ENCODE measurements around the gene SNRPA1. TPM values are rescaled to one million over a fixed set of nuclear protein-coding genes. Genes with fewer than 3 reads are reported as not detected.
A peak's percentile ranks its signal among the peaks of the same experiment; 100 is the strongest.

Gene SNRPA1
- total and polyA plus RNA-seq, 2 of the 13 experiments (the other 11 are each of a cell fraction or from before 2014, with no cell fraction given) = 41.2 to 108 TPM

DNA sequence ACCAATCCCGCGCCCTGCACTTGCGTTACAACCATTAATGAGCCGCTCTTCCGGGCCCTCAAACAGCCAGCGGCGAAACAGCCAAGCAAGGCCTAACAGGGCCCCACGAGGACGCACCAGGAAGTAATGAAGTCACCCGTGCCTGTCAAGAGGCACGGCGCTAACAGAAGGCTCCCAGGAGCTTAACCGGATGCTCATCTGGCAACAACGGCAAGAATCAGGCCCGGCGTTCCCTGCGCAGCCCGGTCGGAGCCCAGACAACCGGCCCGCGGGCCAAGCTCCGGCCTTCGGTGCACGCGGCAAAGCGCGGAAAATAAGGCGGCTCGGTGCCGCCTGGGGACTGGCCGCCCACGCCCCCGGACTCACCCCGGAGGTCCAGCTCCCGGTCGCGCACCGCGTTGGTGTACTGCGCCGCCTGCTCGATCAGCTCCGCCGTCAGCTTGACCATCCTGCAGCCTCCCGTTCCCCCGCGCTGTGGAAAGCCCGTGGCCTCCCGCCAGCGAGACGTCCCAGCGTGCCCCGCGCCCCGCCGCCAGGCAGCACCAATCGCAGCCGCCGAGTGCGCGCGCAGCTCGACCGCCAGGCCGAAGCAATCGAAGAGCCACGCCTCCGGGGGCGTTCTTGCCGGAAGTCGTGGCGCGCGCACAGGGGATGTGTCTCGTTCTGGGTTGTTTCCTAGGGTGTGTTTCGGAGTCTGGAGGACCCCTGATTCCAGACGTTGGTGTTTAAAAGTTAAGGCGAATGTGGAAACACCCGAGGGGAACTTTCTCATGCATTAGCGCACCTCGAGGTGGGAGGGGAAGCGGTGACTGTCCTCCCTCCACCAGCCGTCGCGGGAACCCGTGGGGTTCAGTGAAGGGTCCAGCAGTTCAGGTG, at the start of gene SNRPA1 (continued):
- TF ChIP-seq ZBTB34 (CRISPR knock-in tag; IDR thresholded peaks at IDR 0.05) = no peak
- TF ChIP-seq ZBTB42 (CRISPR knock-in tag; IDR thresholded peaks at IDR 0.05) = peak; percentile 89
- peak; percentile 90; the same call in 1 of the 2 replicates for TF ChIP-seq ZNF274 (CRISPR knock-in tag; IDR thresholded peaks at IDR 0.05)
- TF ChIP-seq, protein P1, sequence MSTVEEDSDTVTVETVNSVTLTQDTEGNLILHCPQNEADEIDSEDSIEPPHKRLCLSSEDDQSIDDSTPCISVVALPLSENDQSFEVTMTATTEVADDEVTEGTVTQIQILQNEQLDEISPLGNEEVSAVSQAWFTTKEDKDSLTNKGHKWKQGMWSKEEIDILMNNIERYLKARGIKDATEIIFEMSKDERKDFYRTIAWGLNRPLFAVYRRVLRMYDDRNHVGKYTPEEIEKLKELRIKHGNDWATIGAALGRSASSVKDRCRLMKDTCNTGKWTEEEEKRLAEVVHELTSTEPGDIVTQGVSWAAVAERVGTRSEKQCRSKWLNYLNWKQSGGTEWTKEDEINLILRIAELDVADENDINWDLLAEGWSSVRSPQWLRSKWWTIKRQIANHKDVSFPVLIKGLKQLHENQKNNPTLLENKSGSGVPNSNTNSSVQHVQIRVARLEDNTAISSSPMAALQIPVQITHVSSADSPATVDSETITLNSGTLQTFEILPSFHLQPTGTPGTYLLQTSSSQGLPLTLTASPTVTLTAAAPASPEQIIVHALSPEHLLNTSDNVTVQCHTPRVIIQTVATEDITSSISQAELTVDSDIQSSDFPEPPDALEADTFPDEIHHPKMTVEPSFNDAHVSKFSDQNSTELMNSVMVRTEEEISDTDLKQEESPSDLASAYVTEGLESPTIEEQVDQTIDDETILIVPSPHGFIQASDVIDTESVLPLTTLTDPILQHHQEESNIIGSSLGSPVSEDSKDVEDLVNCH (CRISPR knock-in tag; IDR thresholded peaks at IDR 0.05) = no peak
- no peak for TF ChIP-seq CENPX (CRISPR knock-in tag; IDR thresholded peaks at IDR 0.05)
- peak; percentile 50; the same call in 1 of the 2 replicates for TF ChIP-seq DPF2 (CRISPR knock-in tag; IDR thresholded peaks at IDR 0.05; ENCODE audit: borderline replicate concordance, low read depth)
- peak; percentile 95 for TF ChIP-seq ZNF350 (CRISPR knock-in tag; IDR thresholded peaks at IDR 0.05; ENCODE audit: borderline replicate concordance, low read depth)
- no peak; the same call in 1 of the 2 replicates for TF ChIP-seq FOXJ3 (CRISPR knock-in tag; IDR thresholded peaks at IDR 0.05; ENCODE audit: borderline replicate concordance)
- no peak; the same call in 1 of the 2 replicates for TF ChIP-seq CREBL2 (CRISPR knock-in tag; IDR thresholded peaks at IDR 0.05; ENCODE audit: borderline replicate concordance)
- peak; percentile 92; the same call in 1 of the 2 replicates for TF ChIP-seq ZZZ3 (CRISPR knock-in tag; IDR thresholded peaks at IDR 0.05; ENCODE audit: borderline replicate concordance)
- TF ChIP-seq, protein P2, sequence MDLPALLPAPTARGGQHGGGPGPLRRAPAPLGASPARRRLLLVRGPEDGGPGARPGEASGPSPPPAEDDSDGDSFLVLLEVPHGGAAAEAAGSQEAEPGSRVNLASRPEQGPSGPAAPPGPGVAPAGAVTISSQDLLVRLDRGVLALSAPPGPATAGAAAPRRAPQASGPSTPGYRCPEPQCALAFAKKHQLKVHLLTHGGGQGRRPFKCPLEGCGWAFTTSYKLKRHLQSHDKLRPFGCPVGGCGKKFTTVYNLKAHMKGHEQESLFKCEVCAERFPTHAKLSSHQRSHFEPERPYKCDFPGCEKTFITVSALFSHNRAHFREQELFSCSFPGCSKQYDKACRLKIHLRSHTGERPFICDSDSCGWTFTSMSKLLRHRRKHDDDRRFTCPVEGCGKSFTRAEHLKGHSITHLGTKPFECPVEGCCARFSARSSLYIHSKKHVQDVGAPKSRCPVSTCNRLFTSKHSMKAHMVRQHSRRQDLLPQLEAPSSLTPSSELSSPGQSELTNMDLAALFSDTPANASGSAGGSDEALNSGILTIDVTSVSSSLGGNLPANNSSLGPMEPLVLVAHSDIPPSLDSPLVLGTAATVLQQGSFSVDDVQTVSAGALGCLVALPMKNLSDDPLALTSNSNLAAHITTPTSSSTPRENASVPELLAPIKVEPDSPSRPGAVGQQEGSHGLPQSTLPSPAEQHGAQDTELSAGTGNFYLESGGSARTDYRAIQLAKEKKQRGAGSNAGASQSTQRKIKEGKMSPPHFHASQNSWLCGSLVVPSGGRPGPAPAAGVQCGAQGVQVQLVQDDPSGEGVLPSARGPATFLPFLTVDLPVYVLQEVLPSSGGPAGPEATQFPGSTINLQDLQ (CRISPR knock-in tag; IDR thresholded peaks at IDR 0.05) = no peak; the same call in 1 of the 2 replicates
- peak; percentile 86 for TF ChIP-seq ZNF782 (CRISPR knock-in tag; IDR thresholded peaks at IDR 0.05; ENCODE audit: borderline replicate concordance)
- no peak for TF ChIP-seq ZNF883 (CRISPR knock-in tag; IDR thresholded peaks at IDR 0.05; ENCODE audit: not compliant biosample characterization)
- no peak for TF ChIP-seq ATRX (CRISPR knock-in tag; IDR thresholded peaks at IDR 0.05; ENCODE audit: borderline replicate concordance)
- TF ChIP-seq ZNF251 (CRISPR knock-in tag; IDR thresholded peaks at IDR 0.05) = 0 out of 2 replicates have a peak, but pooled peaks have one; percentile 56
- 0 out of 2 replicates have a peak, but pooled peaks have one; percentile 19 for TF ChIP-seq ZNF280B (CRISPR knock-in tag; IDR thresholded peaks at IDR 0.05; ENCODE audit: borderline replicate concordance)
- TF ChIP-seq ZFP36L1 (CRISPR knock-in tag; IDR thresholded peaks at IDR 0.05) = no peak; the same call in 1 of the 2 replicates

Data from HepG2 (cell line).